Cardiac fibroblast (primary cell): ENCODE data around the gene C1QTNF8.

ENCODE experiments used
- DNase-seq, 2 donors: peaks; one replicate each; pipeline versions ENCODE4 v3.0.0 to v3.0.0-alpha.2; 2010; ENCODE audit warnings: low read depth in 2 of 2
- H3K4me3 ChIP-seq, 2 donors: replicated peaks in 1 of 2; 1 replicate in 1 of 2; 2 replicates in 1 of 2; pipeline ENCODE4 v1.5.1; 2011; ENCODE audit warnings: low read depth in 2 of 2, low read length in 2 of 2, mild to moderate bottlenecking in 2 of 2, moderate library complexity in 1 of 2
- TF ChIP-seq, protein P1 (sequence below): IDR thresholded peaks from one replicate; pipeline ENCODE4 v1.5.1; 2011; ENCODE audit warnings: low read depth, mild to moderate bottlenecking, low read length, inconsistent platforms

C1QTNF8 gene

DNA sequence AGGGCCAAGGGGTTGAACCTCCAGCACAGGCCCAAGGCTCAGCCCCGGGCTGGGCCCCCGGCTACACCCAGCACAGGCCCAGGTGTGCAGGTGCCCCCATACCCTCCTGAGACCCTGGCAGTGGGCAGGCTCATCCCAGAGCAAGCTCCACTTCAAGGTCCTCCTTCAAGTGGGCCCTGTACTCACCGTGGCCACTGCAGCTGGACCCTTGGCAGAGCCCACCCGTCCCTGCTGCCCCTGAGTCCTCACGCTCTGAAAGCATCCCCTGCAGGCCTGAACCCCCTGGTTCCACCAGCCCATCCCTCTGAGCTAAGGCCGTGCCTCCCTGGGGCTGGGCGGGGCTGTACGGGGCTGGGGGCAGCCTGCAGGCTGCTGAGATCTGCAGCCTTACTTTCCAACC, 45.7 kb upstream of the C1QTNF8 start:
- DNase-seq, result no peak
- TF ChIP-seq, protein P1, sequence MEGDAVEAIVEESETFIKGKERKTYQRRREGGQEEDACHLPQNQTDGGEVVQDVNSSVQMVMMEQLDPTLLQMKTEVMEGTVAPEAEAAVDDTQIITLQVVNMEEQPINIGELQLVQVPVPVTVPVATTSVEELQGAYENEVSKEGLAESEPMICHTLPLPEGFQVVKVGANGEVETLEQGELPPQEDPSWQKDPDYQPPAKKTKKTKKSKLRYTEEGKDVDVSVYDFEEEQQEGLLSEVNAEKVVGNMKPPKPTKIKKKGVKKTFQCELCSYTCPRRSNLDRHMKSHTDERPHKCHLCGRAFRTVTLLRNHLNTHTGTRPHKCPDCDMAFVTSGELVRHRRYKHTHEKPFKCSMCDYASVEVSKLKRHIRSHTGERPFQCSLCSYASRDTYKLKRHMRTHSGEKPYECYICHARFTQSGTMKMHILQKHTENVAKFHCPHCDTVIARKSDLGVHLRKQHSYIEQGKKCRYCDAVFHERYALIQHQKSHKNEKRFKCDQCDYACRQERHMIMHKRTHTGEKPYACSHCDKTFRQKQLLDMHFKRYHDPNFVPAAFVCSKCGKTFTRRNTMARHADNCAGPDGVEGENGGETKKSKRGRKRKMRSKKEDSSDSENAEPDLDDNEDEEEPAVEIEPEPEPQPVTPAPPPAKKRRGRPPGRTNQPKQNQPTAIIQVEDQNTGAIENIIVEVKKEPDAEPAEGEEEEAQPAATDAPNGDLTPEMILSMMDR, result no peak
- no peak overlapping the region for H3K4me3 ChIP-seq

DNA sequence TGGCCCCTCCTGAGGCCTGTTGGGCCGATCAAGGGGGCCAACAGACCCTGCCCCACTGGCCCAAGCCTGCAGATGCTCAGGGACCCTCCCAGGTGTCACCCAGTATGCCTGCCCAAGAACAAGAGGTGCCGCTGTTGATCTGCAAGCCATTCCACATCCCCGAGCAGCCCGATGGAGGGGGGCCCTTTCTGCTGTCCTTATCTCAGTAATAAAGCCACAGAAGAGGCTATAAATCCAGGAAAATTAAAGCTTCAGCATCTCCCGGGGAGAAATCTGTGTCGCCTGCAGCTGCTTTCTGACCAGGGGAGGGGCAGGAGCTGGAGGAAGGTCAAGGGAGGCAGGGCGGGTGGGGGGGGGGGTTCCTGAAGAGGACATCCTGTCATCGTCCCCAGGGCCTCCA, 45.1 kb upstream of the C1QTNF8 start:
- H3K4me3 ChIP-seq, result no peak overlapping the region
- DNase-seq, result no peak
- TF ChIP-seq, protein P1, result no peak

DNA sequence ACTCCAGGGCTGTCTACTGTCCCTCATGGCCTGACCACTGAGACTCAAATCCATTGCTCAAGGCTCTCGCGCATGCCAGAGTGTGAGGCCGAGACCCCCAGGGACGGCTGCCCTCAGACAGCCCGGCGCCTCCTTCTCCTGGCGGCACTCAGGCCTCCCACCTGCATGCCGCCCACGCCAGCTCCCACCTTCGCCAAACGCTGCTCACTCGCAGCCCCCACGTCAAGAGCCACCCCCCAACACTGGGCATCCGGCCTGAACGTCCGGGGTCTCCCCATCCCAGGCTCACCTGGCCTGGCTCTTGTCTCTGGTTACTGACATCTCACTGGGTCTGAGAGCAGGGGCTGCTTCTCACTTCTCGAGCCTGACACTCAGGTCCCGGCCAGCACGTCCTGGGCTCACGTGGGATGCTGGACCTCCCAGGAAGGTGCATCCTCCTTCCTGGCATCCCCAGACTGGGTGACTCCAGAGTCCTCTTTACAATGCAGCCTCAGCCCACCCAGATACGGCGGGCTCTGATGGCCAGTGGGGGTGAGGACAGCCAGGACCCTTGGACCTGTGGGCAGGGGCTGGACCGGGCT, 44.6 kb upstream of the C1QTNF8 start:
- DNase-seq, result no peak
- H3K4me3 ChIP-seq, result no peak overlapping the region
- TF ChIP-seq, protein P1, result no peak

DNA sequence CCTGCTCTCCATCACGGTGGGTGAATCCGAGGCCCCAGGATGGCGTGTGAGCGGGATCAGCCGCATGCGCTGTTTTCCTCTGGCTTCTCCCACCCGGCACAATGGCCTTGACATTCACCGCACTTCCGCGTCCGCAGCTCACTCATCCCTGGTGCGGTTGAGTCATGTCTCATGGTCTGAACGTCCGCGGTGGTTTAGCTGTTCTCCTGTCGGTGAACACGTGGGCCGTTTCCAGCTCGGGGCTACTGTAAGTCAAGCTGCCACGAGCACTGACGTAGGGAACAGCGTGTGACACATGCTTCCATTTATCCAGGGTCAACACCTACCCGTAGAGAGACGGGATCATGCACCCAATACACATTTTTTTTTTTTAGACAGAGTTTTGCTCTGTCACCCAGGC, 41.6 kb upstream of the C1QTNF8 start:
- no peak overlapping the region for H3K4me3 ChIP-seq
- TF ChIP-seq, protein P1, result no peak
- no peak for DNase-seq

DNA sequence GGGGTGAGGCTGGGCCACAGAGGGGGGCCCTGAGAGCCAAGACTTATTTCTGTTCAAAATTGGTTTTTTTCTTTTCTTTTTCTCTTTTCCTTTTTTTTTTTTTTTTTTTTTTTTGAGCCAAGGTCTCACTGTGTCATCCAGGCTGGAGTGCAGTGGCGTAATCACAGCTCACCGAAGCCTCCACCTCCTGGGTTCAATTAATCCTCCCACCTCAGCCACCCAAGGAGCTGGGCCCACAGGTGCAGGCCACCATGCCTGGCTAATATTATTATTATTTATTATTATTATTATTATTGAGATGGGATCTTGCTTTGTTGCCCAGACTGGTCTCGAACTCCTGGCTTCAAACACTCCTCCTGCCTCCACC, 39.4 kb upstream of the C1QTNF8 start:
- no peak overlapping the region for H3K4me3 ChIP-seq
- no peak for DNase-seq
- TF ChIP-seq, protein P1, result no peak

DNA sequence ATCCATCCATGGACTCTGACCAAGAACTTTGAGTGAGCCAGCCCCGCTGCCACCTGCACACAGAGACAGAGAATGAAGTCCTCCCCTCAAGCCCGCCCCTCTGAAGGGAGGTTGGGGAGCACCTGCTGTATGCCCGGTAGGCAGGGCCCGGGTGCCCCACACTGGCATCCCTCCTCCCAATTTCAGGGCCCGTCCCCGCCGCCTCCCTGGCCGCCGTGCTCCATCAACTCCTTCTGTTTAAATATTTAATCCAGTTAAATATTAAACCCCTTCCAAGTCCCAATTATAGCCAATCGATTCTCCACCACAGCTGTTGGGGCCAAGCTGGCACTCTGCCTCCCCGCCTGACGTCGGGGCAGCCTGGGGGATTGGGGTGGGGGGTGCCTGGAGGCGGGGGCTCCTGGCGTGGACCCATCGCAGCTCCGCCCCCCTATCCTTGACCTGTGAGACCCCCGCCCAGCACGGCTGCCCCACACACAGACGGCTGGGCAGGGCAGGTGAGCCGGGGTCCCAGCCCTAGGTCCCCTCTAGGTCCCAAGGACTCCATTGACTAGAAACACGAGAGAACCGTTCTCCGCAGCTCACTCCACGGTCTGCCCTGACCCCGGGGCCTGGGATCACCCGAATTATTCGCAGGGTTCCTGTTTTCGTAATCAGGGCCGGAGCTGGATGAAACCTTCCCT, 38.9 kb upstream of the C1QTNF8 start:
- DNase-seq, result no peak
- TF ChIP-seq, protein P1, result no peak
- H3K4me3 ChIP-seq, result no peak overlapping the region
